K562 (cell line): Measurements from ENCODE around the gene PRKAR2B. TPM values are rescaled to one million over a fixed set of nuclear protein-coding genes. Genes with fewer than 3 reads are reported as not detected.

Experiments
- ATF1 ChIP-seq, 2 experiments: fragments of 450-650 bp in 1 of 2; IDR thresholded peaks; 2 replicates each; pipeline ENCODE4 v1.6.1; 2016; ENCODE audit warnings: missing compliant biosample characterization in 1 of 2, missing genetic modification characterization in 1 of 2
- CBX3 ChIP-seq, 2 experiments: IDR thresholded peaks; 1 replicate in 1 of 2; 2 replicates in 1 of 2; pipeline ENCODE4 v1.6.1; 2012; ENCODE audit warnings: inconsistent platforms in 2 of 2, low read length in 2 of 2, borderline replicate concordance in 1 of 2, control low read depth in 1 of 2
- CTBP1 ChIP-seq: fragments of 450-650 bp; IDR thresholded peaks from 2 replicates; pipeline ENCODE4 v1.6.1; 2016; ENCODE audit warnings: borderline replicate concordance
- EP300 ChIP-seq: IDR thresholded peaks from 2 replicates; pipeline ENCODE4 v1.6.1; 2012; ENCODE audit warnings: low read length, improper control_type of control experiment
- ESRRA ChIP-seq: fragments of 450-650 bp; IDR thresholded peaks from 2 replicates; pipeline ENCODE4 v1.6.1; 2014; ENCODE audit warnings: low read depth, mild to moderate bottlenecking, moderate library complexity, borderline replicate concordance
- JUND ChIP-seq, 2 experiments: IDR thresholded peaks; 2 replicates in 1 of 2; 3 replicates in 1 of 2; pipeline ENCODE4 v1.6.1; 2011; ENCODE audit warnings: borderline replicate concordance in 2 of 2, low read depth in 2 of 2, low read length in 2 of 2, improper control_type of control experiment in 1 of 2, missing biosample characterization in 1 of 2, missing genetic modification characterization in 1 of 2, missing genetic modification reagents in 1 of 2
- L3MBTL2 ChIP-seq: fragments of 450-650 bp; IDR thresholded peaks from 2 replicates; pipeline ENCODE4 v1.6.1; 2016; ENCODE audit warnings: mild to moderate bottlenecking, moderate library complexity
- MAFK ChIP-seq: IDR thresholded peaks from 2 replicates; pipeline ENCODE4 v1.6.1; 2011; ENCODE audit warnings: low read length, improper control_type of control experiment
- NR3C1 ChIP-seq: sonication (generic); formaldehyde crosslinking; IDR thresholded peaks from 2 replicates; pipeline ENCODE4 v1.8.1; 2022; ENCODE audit warnings: missing genetic modification reagents
- PHB2 ChIP-seq: fragments of 450-650 bp; IDR thresholded peaks from 2 replicates; pipeline ENCODE4 v1.6.1; 2017; ENCODE audit warnings: low read depth
- RBM22 ChIP-seq: fragments of 200-400 bp; formaldehyde crosslinking; IDR thresholded peaks from 2 replicates; pipeline ENCODE4 v1.6.1; 2018; ENCODE audit warnings: low read length, low read depth; ENCODE audit not compliant: poor library complexity, severe bottlenecking
- SPI1 ChIP-seq: IDR thresholded peaks from 2 replicates; pipeline ENCODE4 v1.6.1; 2011; ENCODE audit warnings: low read depth, low read length, control low read depth, borderline replicate concordance
- ZNF197 ChIP-seq: fragments of 200-800 bp; sonication (Bioruptor generic); IDR thresholded peaks from 2 replicates; pipeline ENCODE4 v1.6.1; 2016; ENCODE audit warnings: low read depth, missing genetic modification characterization, missing compliant biosample characterization
- ZNF592 ChIP-seq: fragments of 450-650 bp; IDR thresholded peaks from 2 replicates; pipeline ENCODE4 v1.6.1; 2017; ENCODE audit warnings: antibody characterized with exemption, mild to moderate bottlenecking
- polyA plus RNA-seq, 8 experiments: library from polyadenylated mRNA; depleted of rRNA in 4 of 8; stranded (reverse) in 5 of 8; unstranded in 3 of 8; fragments of >200 nt; fragmentation: Nextera tagmentation in 2 of 8; fragmentation: Illumina TruSeq in 1 of 8; extraction: Ambion mirVana in 2 of 8; extraction: Trizol in 1 of 8; gene quantifications; 2 replicates each; pipeline versions ENCODE4 v1.2.1 to v1.2.3, GENCODE V29; 2011 to 2014; ENCODE audit warnings: inconsistent platforms in 1 of 8, missing spikeins in 1 of 8
- total RNA-seq, 7 experiments: library from RNA; depleted of rRNA in 6 of 7; stranded (reverse); fragments of >200 nt in 6 of 7; fragmentation: Illumina TruSeq in 2 of 7; extraction: Trizol in 2 of 7; gene quantifications; 2 replicates each; pipeline versions ENCODE4 v1.2.1 to v1.2.3, GENCODE V29; 2011 to 2021; ENCODE audit warnings: low replicate concordance in 1 of 7
- TF ChIP-seq, protein P1 (sequence below): fragments of 450-650 bp; formaldehyde crosslinking; IDR thresholded peaks from 2 replicates; pipeline ENCODE4 v1.4.0; 2020; ENCODE audit warnings: mild to moderate bottlenecking, moderate library complexity
- TF ChIP-seq, protein P2 (sequence below): sonication (generic); IDR thresholded peaks from 2 replicates; pipeline ENCODE4 v1.6.1; 2016
- TF ChIP-seq, protein P3 (sequence below): IDR thresholded peaks from 2 replicates; pipeline ENCODE4 v1.6.1; 2012; ENCODE audit warnings: low read depth, low read length, improper control_type of control experiment, borderline replicate concordance

PRKAR2B gene
- total and polyA plus RNA-seq, 9 of the 15 experiments (the other 6 are each of a cell fraction or from before 2014, with no cell fraction given): 59.0 to 173 (median 129) TPM

DNA sequence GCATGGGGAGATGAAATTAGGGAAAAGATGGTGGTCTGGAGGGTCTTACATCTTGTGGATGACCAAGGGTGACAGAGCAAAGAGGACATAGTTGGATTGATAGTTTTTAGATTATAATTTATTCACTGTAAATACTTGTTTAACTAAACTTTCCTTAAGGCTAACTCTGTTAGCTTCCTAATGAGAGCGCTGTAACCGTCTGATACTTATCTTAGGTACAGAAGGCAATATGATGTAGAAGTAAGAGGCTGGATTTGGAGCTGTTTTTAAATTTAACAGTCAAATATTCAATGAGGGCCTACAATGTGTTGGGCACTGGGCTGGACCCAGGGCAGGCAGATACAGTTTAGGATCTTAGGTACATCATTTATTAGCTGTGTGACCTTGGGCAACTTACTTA lies 36.0 kb downstream of the PRKAR2B start (continued):
- TF ChIP-seq, protein P1, sequence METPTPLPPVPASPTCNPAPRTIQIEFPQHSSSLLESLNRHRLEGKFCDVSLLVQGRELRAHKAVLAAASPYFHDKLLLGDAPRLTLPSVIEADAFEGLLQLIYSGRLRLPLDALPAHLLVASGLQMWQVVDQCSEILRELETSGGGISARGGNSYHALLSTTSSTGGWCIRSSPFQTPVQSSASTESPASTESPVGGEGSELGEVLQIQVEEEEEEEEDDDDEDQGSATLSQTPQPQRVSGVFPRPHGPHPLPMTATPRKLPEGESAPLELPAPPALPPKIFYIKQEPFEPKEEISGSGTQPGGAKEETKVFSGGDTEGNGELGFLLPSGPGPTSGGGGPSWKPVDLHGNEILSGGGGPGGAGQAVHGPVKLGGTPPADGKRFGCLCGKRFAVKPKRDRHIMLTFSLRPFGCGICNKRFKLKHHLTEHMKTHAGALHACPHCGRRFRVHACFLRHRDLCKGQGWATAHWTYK (CRISPR knock-in tag): 0 out of 2 replicates have a peak, but pooled peaks have one; percentile 10
- TF ChIP-seq CBX3 (IDR thresholded peaks at IDR 0.05; ENCODE audit: borderline replicate concordance in 1 of 2, low read length in 2 of 2) (no peak), ATF1 (CRISPR knock-in tag; IDR thresholded peaks at IDR 0.05) (no peak), ATF1 (tag; IDR thresholded peaks at IDR 0.05) (0 out of 2 replicates have a peak, but pooled peaks have one; percentile 8), MAFK (0 out of 2 replicates have a peak, but pooled peaks have one; percentile 14), PHB2 (0 out of 2 replicates have a peak, but pooled peaks have one; percentile 6), RBM22 (no peak), L3MBTL2 (peak; percentile 20; the same call in 1 of the 2 replicates), EP300 (peak; percentile 42), CTBP1 (peak; percentile 9; the same call in 1 of the 2 replicates), JUND (IDR thresholded peaks at IDR 0.05; ENCODE audit: borderline replicate concordance, low read depth, low read length) (0 out of 2 replicates have a peak, but pooled peaks have one; percentile 7), JUND (tag; IDR thresholded peaks at IDR 0.05; ENCODE audit: borderline replicate concordance, low read depth, low read length) (peak; percentile 21; the same call in 1 of the 3 replicates), SPI1 (no peak), ZNF197 (CRISPR knock-in tag) (no peak), ZNF592 (peak; percentile 21; the same call in 1 of the 2 replicates), ESRRA (peak; percentile 88), NR3C1 (CRISPR knock-in tag) (no peak)
- TF ChIP-seq, protein P2, sequence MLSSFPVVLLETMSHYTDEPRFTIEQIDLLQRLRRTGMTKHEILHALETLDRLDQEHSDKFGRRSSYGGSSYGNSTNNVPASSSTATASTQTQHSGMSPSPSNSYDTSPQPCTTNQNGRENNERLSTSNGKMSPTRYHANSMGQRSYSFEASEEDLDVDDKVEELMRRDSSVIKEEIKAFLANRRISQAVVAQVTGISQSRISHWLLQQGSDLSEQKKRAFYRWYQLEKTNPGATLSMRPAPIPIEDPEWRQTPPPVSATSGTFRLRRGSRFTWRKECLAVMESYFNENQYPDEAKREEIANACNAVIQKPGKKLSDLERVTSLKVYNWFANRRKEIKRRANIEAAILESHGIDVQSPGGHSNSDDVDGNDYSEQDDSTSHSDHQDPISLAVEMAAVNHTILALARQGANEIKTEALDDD: peak; percentile 69
- TF ChIP-seq, protein P3, sequence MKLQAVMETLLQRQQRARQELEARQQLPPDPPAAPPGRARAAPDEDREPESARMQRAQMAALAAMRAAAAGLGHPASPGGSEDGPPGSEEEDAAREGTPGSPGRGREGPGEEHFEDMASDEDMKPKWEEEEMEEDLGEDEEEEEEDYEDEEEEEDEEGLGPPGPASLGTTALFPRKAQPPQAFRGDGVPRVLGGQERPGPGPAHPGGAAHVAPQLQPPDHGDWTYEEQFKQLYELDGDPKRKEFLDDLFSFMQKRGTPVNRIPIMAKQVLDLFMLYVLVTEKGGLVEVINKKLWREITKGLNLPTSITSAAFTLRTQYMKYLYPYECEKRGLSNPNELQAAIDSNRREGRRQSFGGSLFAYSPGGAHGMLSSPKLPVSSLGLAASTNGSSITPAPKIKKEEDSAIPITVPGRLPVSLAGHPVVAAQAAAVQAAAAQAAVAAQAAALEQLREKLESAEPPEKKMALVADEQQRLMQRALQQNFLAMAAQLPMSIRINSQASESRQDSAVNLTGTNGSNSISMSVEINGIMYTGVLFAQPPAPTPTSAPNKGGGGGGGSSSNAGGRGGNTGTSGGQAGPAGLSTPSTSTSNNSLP: peak; percentile 64; the same call in 1 of the 2 replicates
